Sigmoid colon (tissue), 7 donors: Measurements from ENCODE around the gene KCTD16. TPM values are rescaled to one million over a fixed set of nuclear protein-coding genes. Genes with fewer than 3 reads are reported as not detected.

Experiments
- DNase-seq: peaks from one replicate; pipeline ENCODE4 v3.0.0-alpha.2; 2019
- H3K27ac ChIP-seq, 4 donors: fragments of 200-600 bp; sonication (generic); one replicate each; pipeline ENCODE4 v1.5.1; 2016 to 2019; ENCODE audit warnings: mild to moderate bottlenecking in 1 of 4
- H3K27me3 ChIP-seq, 3 donors: fragments of 200-600 bp; sonication (generic); one replicate each; pipeline ENCODE4 v1.5.1; 2019; ENCODE audit warnings: mild to moderate bottlenecking in 1 of 3
- H3K36me3 ChIP-seq, 4 donors: fragments of 200-600 bp; sonication (generic); one replicate each; pipeline ENCODE4 v1.5.1; 2016 to 2019
- H3K4me1 ChIP-seq, 4 donors: fragments of 200-600 bp; sonication (generic); one replicate each; pipeline ENCODE4 v1.5.1; 2017 to 2019
- H3K4me3 ChIP-seq, 4 donors: fragments of 200-600 bp; sonication (generic); one replicate each; pipeline ENCODE4 v1.5.1; 2017 to 2019; ENCODE audit warnings: mild to moderate bottlenecking in 2 of 4, moderate library complexity in 1 of 4
- H3K9me3 ChIP-seq, 4 donors: fragments of 200-600 bp in 3 of 4; sonication (generic) in 3 of 4; one replicate each; pipeline versions ENCODE4 v1.5.1 to v1.6.1; 2013 to 2019
- EP300 ChIP-seq, 4 donors: sonication (generic); formaldehyde crosslinking; IDR thresholded peaks; one replicate each; pipeline ENCODE4 v1.6.1; 2017; ENCODE audit warnings: antibody characterized with exemption in 4 of 4
- POLR2A ChIP-seq, 2 donors: fragments of 450-650 bp; IDR thresholded peaks; one replicate each; pipeline ENCODE4 v1.6.1; 2016; ENCODE audit warnings: antibody characterized with exemption in 2 of 2, mild to moderate bottlenecking in 2 of 2, moderate library complexity in 2 of 2
- POLR2AphosphoS5 ChIP-seq, 4 donors: sonication (generic); formaldehyde crosslinking; IDR thresholded peaks; one replicate each; pipeline ENCODE4 v1.6.1; 2017; ENCODE audit warnings: antibody characterized with exemption in 4 of 4
- WGBS, 2 donors: extraction: QIAGEN DNeasy Blood & Tissue Kit; methylation state at CpG; one replicate each; pipeline ENCODE4 v1.1.7; 2013; 5-methylcytosine and 5-hydroxymethylcytosine counted together
- intact Hi-C: fragments of 100-400 bp; cut with DNase I; formaldehyde crosslinking; loops from one replicate; pipeline ENCODE4 v1.15.1; 2023
- polyA plus RNA-seq, 3 donors: library from polyadenylated mRNA; stranded (reverse); fragments of 200-250 nt; gene quantifications; one replicate each; pipeline ENCODE4 v1.2.3, GENCODE V29; 2013
- total RNA-seq, 4 donors: library from RNA; depleted of rRNA; stranded (reverse); fragments of >200 nt; gene quantifications; one replicate each; pipeline ENCODE4 v1.1.0, GENCODE V29; 2016
- TF ChIP-seq, protein P1 (sequence below), 4 experiments: fragments of 450-650 bp in 3 of 4; fragments of 200-600 bp in 1 of 4; IDR thresholded peaks; one replicate each; pipeline ENCODE4 v1.5.1; 2016 to 2019; ENCODE audit warnings: antibody characterized with exemption in 4 of 4, mild to moderate bottlenecking in 3 of 4, moderate library complexity in 2 of 4
- donor health status: healthy with polysubstance abuse.
- donor health status: Bipolar disorder and iron deficiency.
- donor health status: healthy.

The KCTD16 gene
- total and polyA plus RNA-seq, 7 donors = under 0.01 to 0.71 (median 0.16) TPM; not detected in 2

DNA sequence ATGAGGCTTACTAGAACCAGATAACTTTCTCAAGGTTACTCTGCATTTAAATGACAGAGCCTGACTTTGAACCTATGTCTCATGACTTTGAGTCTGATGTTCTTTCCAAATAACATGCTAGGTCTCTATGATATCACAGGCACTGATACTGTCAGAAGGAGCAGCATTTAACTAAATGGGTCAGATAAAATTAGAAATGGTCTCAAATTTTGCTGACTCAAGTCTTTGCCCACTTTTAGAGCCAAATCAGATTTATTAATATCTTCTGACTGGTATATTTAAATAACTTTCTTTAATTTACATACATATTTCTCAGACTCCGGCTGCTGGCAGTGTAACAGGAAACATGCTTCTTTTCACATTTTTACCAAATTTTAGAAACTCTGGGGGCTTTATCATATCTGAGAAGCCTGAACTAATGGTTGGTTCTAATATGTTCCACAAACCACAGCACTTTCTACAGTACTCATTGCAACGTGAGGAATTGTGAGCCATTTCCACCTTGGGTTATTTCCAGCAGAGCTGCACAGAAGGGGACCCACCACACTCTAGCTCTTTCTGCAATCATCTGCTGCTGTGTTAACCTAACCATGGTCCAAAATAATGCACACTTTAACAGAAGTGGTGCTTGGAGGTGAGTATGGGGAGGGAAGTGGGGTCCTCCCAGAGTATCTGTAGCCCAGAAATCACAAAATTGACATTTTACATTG lies 79.2 kb downstream of the KCTD16 start:
- TF ChIP-seq EP300 (IDR thresholded peaks at IDR 0.05) = no peak
- TF ChIP-seq POLR2A (IDR thresholded peaks at IDR 0.05) = no peak
- no peak for TF ChIP-seq POLR2AphosphoS5 (IDR thresholded peaks at IDR 0.05)
- TF ChIP-seq, protein P1, sequence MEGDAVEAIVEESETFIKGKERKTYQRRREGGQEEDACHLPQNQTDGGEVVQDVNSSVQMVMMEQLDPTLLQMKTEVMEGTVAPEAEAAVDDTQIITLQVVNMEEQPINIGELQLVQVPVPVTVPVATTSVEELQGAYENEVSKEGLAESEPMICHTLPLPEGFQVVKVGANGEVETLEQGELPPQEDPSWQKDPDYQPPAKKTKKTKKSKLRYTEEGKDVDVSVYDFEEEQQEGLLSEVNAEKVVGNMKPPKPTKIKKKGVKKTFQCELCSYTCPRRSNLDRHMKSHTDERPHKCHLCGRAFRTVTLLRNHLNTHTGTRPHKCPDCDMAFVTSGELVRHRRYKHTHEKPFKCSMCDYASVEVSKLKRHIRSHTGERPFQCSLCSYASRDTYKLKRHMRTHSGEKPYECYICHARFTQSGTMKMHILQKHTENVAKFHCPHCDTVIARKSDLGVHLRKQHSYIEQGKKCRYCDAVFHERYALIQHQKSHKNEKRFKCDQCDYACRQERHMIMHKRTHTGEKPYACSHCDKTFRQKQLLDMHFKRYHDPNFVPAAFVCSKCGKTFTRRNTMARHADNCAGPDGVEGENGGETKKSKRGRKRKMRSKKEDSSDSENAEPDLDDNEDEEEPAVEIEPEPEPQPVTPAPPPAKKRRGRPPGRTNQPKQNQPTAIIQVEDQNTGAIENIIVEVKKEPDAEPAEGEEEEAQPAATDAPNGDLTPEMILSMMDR (IDR thresholded peaks at IDR 0.05) = no peak
- H3K27ac ChIP-seq = no peak overlapping the region
- H3K4me1 ChIP-seq = no peaks in the 10 kb centered on the region
- WGBS, 2 donors = 55 to 70% methylated on average over 2 of the region's 2 CpGs
- H3K36me3 ChIP-seq = no peaks in the 10 kb centered on the region
- DNase-seq = no peak
- intact Hi-C loops = no loop called here
- no peaks in the 10 kb centered on the region for H3K27me3 ChIP-seq
- H3K4me3 ChIP-seq = no peak overlapping the region
- H3K9me3 ChIP-seq = no peaks in the 10 kb centered on the region

GRCh38 chr5:144254552-144254951 lies 83.9 kb downstream of the KCTD16 start:
- no peak for DNase-seq
- no peaks in the 10 kb centered on the region for H3K36me3 ChIP-seq
- no peaks in the 10 kb centered on the region for H3K9me3 ChIP-seq
- WGBS, 2 donors = 91 to 100% methylated on average over 2 of the region's 2 CpGs
- intact Hi-C loops = no loop called here
- H3K4me3 ChIP-seq = no peak overlapping the region
- TF ChIP-seq POLR2AphosphoS5 (IDR thresholded peaks at IDR 0.05) = no peak
- no peak for TF ChIP-seq EP300 (IDR thresholded peaks at IDR 0.05)
- TF ChIP-seq, protein P1 (IDR thresholded peaks at IDR 0.05) = no peak
- TF ChIP-seq POLR2A (IDR thresholded peaks at IDR 0.05) = no peak
- H3K27me3 ChIP-seq = no peaks in the 10 kb centered on the region
- H3K4me1 ChIP-seq = no peaks in the 10 kb centered on the region
- H3K27ac ChIP-seq = no peak overlapping the region

GRCh38 chr5:144260121-144260520 lies 89.4 kb downstream of the KCTD16 start:
- H3K4me3 ChIP-seq = no peak overlapping the region
- no peaks in the 10 kb centered on the region for H3K27me3 ChIP-seq
- intact Hi-C loops = no loop called here
- no peak overlapping the region for H3K27ac ChIP-seq
- H3K36me3 ChIP-seq = no peaks in the 10 kb centered on the region
- no peaks in the 10 kb centered on the region for H3K9me3 ChIP-seq
- DNase-seq = no peak
- 65 to 73% methylated on average over 2 of the region's 2 CpGs for WGBS, 2 donors
- H3K4me1 ChIP-seq = no peaks in the 10 kb centered on the region
- no peak for TF ChIP-seq EP300 (IDR thresholded peaks at IDR 0.05)
- TF ChIP-seq POLR2AphosphoS5 (IDR thresholded peaks at IDR 0.05) = no peak
- TF ChIP-seq POLR2A (IDR thresholded peaks at IDR 0.05) = no peak
- TF ChIP-seq, protein P1 (IDR thresholded peaks at IDR 0.05) = no peak

DNA sequence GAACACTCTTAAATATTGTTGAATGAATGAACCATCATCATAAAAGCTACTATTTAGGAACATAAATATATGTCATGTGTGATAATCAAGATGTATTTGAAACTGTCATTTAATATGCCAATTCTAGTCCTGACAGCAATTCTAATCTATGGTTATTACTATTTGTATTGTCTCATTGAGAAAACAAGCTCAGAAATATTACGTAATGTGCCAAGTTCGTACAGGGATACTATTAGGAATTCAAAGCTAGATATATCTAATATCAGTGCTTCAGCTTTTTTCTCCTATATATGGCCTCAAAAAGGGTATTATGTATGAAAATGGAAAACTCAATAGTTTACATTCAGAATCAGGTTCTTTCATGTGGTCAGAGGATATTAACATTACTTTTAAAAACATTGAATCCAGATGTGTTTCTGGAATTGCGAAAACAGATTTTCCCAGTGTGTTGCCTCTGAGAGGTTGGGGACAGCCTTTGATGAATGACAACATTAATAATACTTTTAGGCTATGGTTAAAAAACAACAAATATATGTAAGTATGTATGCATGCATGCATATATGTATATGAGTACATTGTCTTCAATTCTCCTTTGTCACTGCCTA lies 95.1 kb downstream of the KCTD16 start:
- Histone ChIP-seq H3K27me3 (no peaks in the 10 kb centered on the region), H3K9me3 (peaks cover 0 to 5% (median 0%) of the 10 kb centered on the region in 4 donors), H3K36me3 (no peaks in the 10 kb centered on the region), H3K4me3 (no peak overlapping the region), H3K4me1 (no peaks in the 10 kb centered on the region), H3K27ac (no peak overlapping the region)
- WGBS, 2 donors = 90 to 96% methylated on average over 3 of the region's 3 CpGs
- intact Hi-C loops = no loop called here
- TF ChIP-seq POLR2A (IDR thresholded peaks at IDR 0.05) (no peak), EP300 (IDR thresholded peaks at IDR 0.05) (no peak)
- DNase-seq = no peak

- Histone ChIP-seq H3K4me3 (no peak overlapping the region), H3K27me3 (no peaks in the 10 kb centered on the region), H3K36me3 (no peaks in the 10 kb centered on the region), H3K4me1 (no peaks in the 10 kb centered on the region), H3K9me3 (peaks cover 0 to 5% (median 1%) of the 10 kb centered on the region in 4 donors), H3K27ac (no peak overlapping the region)
- DNase-seq = no peak
- TF ChIP-seq POLR2AphosphoS5 (IDR thresholded peaks at IDR 0.05) (no peak), POLR2A (IDR thresholded peaks at IDR 0.05) (no peak), EP300 (IDR thresholded peaks at IDR 0.05) (no peak)
- TF ChIP-seq, protein P1 (IDR thresholded peaks at IDR 0.05) = no peak
- 69 to 77% methylated on average over 4 of the region's 4 CpGs for WGBS, 2 donors
- intact Hi-C loops = no loop called here
Measured at GRCh38 chr5:144267961-144268513, 97.4 kb downstream of the KCTD16 start.
